Spleen (tissue), 11 donors: ENCODE data around the gene AGPAT4. TPM values are rescaled to one million over a fixed set of nuclear protein-coding genes. Genes with fewer than 3 reads are reported as not detected.

ENCODE experiments used
- DNase-seq: peaks from one replicate; pipeline ENCODE4 v3.0.0-alpha.2; 2020
- H3K27ac ChIP-seq, 8 donors: fragments of 200-600 bp; sonication (generic) in 7 of 8; 1 replicate in 4 of 8; 2 replicates in 4 of 8; pipeline versions ENCODE4 v1.5.0 to v1.8.0; 2016 to 2021; ENCODE audit warnings: inconsistent platforms in 4 of 8, mild to moderate bottlenecking in 4 of 8, moderate library complexity in 1 of 8
- H3K27me3 ChIP-seq, 7 donors: fragments of 200-600 bp; sonication (generic) in 6 of 7; replicated peaks in 1 of 7; 1 replicate in 4 of 7; 2 replicates in 3 of 7; pipeline versions ENCODE4 v1.5.0 to v1.8.0; 2016 to 2021; ENCODE audit warnings: inconsistent platforms in 3 of 7, mild to moderate bottlenecking in 1 of 7
- H3K36me3 ChIP-seq, 6 donors: fragments of 200-600 bp; sonication (generic) in 5 of 6; 1 replicate in 4 of 6; 2 replicates in 2 of 6; pipeline versions ENCODE4 v1.5.0 to v1.8.0; 2016 to 2021; ENCODE audit warnings: inconsistent platforms in 2 of 6
- H3K4me1 ChIP-seq, 6 donors: fragments of 200-600 bp; sonication (generic) in 5 of 6; 1 replicate in 3 of 6; 2 replicates in 3 of 6; pipeline versions ENCODE4 v1.5.0 to v1.8.0; 2016 to 2021; ENCODE audit warnings: inconsistent platforms in 3 of 6
- H3K4me3 ChIP-seq, 8 donors: fragments of 200-600 bp; sonication (generic) in 7 of 8; 1 replicate in 4 of 8; 2 replicates in 4 of 8; pipeline versions ENCODE4 v1.5.0 to v1.8.0; 2016 to 2021; ENCODE audit warnings: inconsistent platforms in 4 of 8, mild to moderate bottlenecking in 4 of 8, moderate library complexity in 2 of 8
- H3K9me3 ChIP-seq, 8 donors: fragments of 200-600 bp; sonication (generic) in 7 of 8; 1 replicate in 4 of 8; 2 replicates in 4 of 8; pipeline versions ENCODE4 v1.5.0 to v1.8.0; 2016 to 2021; ENCODE audit warnings: inconsistent platforms in 4 of 8
- CTCF ChIP-seq, 11 experiments: fragments of 200-600 bp in 7 of 11; fragments of 450-650 bp in 4 of 11; sonication (generic) in 4 of 11; IDR thresholded peaks in 8 of 11; conservative IDR thresholded peaks in 3 of 11; 1 replicate in 7 of 11; 2 replicates in 4 of 11; pipeline versions ENCODE4 v1.4.0 to v1.8.0; 2016 to 2021; ENCODE audit warnings: antibody characterized with exemption in 11 of 11, inconsistent platforms in 4 of 11, mild to moderate bottlenecking in 1 of 11
- POLR2A ChIP-seq, 3 donors: fragments of 450-650 bp; IDR thresholded peaks; one replicate each; pipeline ENCODE4 v1.5.1; 2017; ENCODE audit warnings: antibody characterized with exemption in 3 of 3, mild to moderate bottlenecking in 1 of 3
- POLR2AphosphoS5 ChIP-seq, 3 donors: sonication (generic); formaldehyde crosslinking; IDR thresholded peaks; one replicate each; pipeline ENCODE4 v1.5.1; 2017; ENCODE audit warnings: antibody characterized with exemption in 3 of 3
- WGBS, 5 donors: extraction: QIAGEN DNeasy Blood & Tissue Kit in 3 of 5; methylation state at CpG; one replicate each; pipeline versions ENCODE4 v1.1.5 to v1.1.7; 2013 to 2018; 5-methylcytosine and 5-hydroxymethylcytosine counted together
- intact Hi-C: fragments of 100-400 bp; cut with DNase I; formaldehyde crosslinking; loops from one replicate; pipeline ENCODE4 v1.15.0; 2023; ENCODE audit warnings: low total_unique reads
- polyA plus RNA-seq, 3 donors: library from polyadenylated mRNA; stranded (reverse); fragments of 200-250 nt; gene quantifications; one replicate each; pipeline ENCODE4 v1.2.1, GENCODE V29; 2013
- total RNA-seq, 7 donors: library from RNA; depleted of rRNA in 3 of 7; stranded (reverse); fragments of >200 nt in 3 of 7; fragmentation: NEBNext Ultra II Directional in 4 of 7; extraction: Animal tissue kit (Norgen Biotek cat#: 25700) in 4 of 7; gene quantifications; one replicate each; pipeline versions ENCODE4 v1.1.0 to v1.2.1, GENCODE V29; 2016 to 2021
- donor health status: healthy with polysubstance abuse.
- donor health status: DM: no; HTN: no; CAD: no; lungs with moderate emphysema.
- donor health status: DM: no; HTN: no; CAD: no.
- donor health status: Bipolar disorder and iron deficiency.
- donor health status: healthy.
- donor health status: DM: no; HTN: no; CAD: no.
- donor health status: DM: yes; HTN: yes; CAD: no.

AGPAT4 gene
- total and polyA plus RNA-seq, 10 donors = 0.80 to 16.8 (median 8.4) TPM

GRCh38 chr6:161251345-161251744 is 22.5 kb downstream of the AGPAT4 start:
- WGBS, 5 donors = 83 to 91% (median 86%) methylated on average over 8 of the region's 8 CpGs
- H3K36me3 ChIP-seq = peaks cover 0 to 13% (median 0%) of the 10 kb centered on the region in 6 donors
- peaks cover 0 to 4% (median 0%) of the 10 kb centered on the region in 6 donors for H3K4me1 ChIP-seq
- no peaks in the 10 kb centered on the region for H3K27me3 ChIP-seq
- no peak overlapping the region for H3K4me3 ChIP-seq
- no peak for DNase-seq
- TF ChIP-seq POLR2AphosphoS5 (IDR thresholded peaks at IDR 0.05) (no peak), CTCF (IDR thresholded peaks at IDR 0.05 in 8 of 11, conservative IDR thresholded peaks at IDR 0.05 in 3 of 11) (no peak), POLR2A (IDR thresholded peaks at IDR 0.05) (no peak)
- H3K27ac ChIP-seq = no peak overlapping the region
- peaks cover 0 to 6% (median 0%) of the 10 kb centered on the region in 8 donors for H3K9me3 ChIP-seq
- intact Hi-C loops = no loop called here

GRCh38 chr6:161249327-161249726 is 24.5 kb downstream of the AGPAT4 start:
- H3K4me1 ChIP-seq = no peaks in the 10 kb centered on the region
- no peak overlapping the region for H3K4me3 ChIP-seq
- H3K27ac ChIP-seq = no peak overlapping the region
- H3K36me3 ChIP-seq = peaks cover 0 to 17% (median 0%) of the 10 kb centered on the region in 6 donors
- no peak for DNase-seq
- no peaks in the 10 kb centered on the region for H3K27me3 ChIP-seq
- H3K9me3 ChIP-seq = peaks cover 0 to 6% (median 0%) of the 10 kb centered on the region in 8 donors
- intact Hi-C loops = no loop called here
- TF ChIP-seq POLR2A (IDR thresholded peaks at IDR 0.05) = no peak
- TF ChIP-seq CTCF (IDR thresholded peaks at IDR 0.05 in 8 of 11, conservative IDR thresholded peaks at IDR 0.05 in 3 of 11) = no peak
- no peak for TF ChIP-seq POLR2AphosphoS5 (IDR thresholded peaks at IDR 0.05)
- 97 to 100% (median 100%) methylated on average over 1 of the region's 1 CpG for WGBS, 5 donors

GRCh38 chr6:161246725-161247124 is 27.1 kb downstream of the AGPAT4 start:
- H3K36me3 ChIP-seq = peaks cover 0 to 10% (median 0%) of the 10 kb centered on the region in 6 donors
- no peak for DNase-seq
- intact Hi-C loops = no loop called here

GRCh38 chr6:161245363-161245762 is 28.5 kb downstream of the AGPAT4 start:
- intact Hi-C loops = no loop called here
- Histone ChIP-seq H3K36me3 (peaks cover 0 to 5% (median 0%) of the 10 kb centered on the region in 6 donors), H3K27me3 (no peaks in the 10 kb centered on the region), H3K4me1 (peaks cover 0 to 11% (median 0%) of the 10 kb centered on the region in 6 donors), H3K27ac (no peak overlapping the region), H3K4me3 (no peak overlapping the region), H3K9me3 (peaks cover 0 to 6% (median 0%) of the 10 kb centered on the region in 8 donors)
- TF ChIP-seq POLR2A (IDR thresholded peaks at IDR 0.05) (no peak), CTCF (IDR thresholded peaks at IDR 0.05 in 8 of 11, conservative IDR thresholded peaks at IDR 0.05 in 3 of 11) (no peak), POLR2AphosphoS5 (IDR thresholded peaks at IDR 0.05) (no peak)
- DNase-seq = no peak
- WGBS, 5 donors = 81 to 95% (median 88%) methylated on average over 6 of the region's 6 CpGs

More at GRCh38 chr6:161246725-161247124, 27.1 kb downstream of the AGPAT4 start:
- H3K9me3 ChIP-seq = peaks cover 0 to 6% (median 0%) of the 10 kb centered on the region in 8 donors
- H3K4me3 ChIP-seq = no peak overlapping the region
- H3K4me1 ChIP-seq = peaks cover 0 to 11% (median 0%) of the 10 kb centered on the region in 6 donors
- 89 to 98% (median 95%) methylated on average over 2 of the region's 2 CpGs for whole genome bisulfite sequencing, 5 donors
- no peak overlapping the region for H3K27ac ChIP-seq
- H3K27me3 ChIP-seq = no peaks in the 10 kb centered on the region
- TF ChIP-seq POLR2AphosphoS5 (IDR thresholded peaks at IDR 0.05) = no peak
- TF ChIP-seq POLR2A (IDR thresholded peaks at IDR 0.05) = no peak
- no peak for TF ChIP-seq CTCF (IDR thresholded peaks at IDR 0.05 in 8 of 11, conservative IDR thresholded peaks at IDR 0.05 in 3 of 11)
